NCI-H128 (cell line): Measurements from ENCODE around the gene PHF14.
A peak's percentile ranks its signal among the peaks of the same experiment; 100 is the strongest.

ENCODE experiments used
- DNase-seq: peaks from one replicate; lab custom pipeline; 2025; ENCODE audit not compliant: unreplicated experiment; lab: John Stamatoyannopoulos, UW

PHF14 gene

GRCh38 chr7:11196143-11196542 lies 222.5 kb downstream of the PHF14 start:
- no peak for DNase-seq

GRCh38 chr7:11203224-11203623 lies 229.6 kb downstream of the PHF14 start:
- DNase-seq = no peak

GRCh38 chr7:11203683-11204082 lies 230.0 kb downstream of the PHF14 start:
- no peak for DNase-seq

- DNase-seq = no peak
Observed at GRCh38 chr7:11206177-11206899, 232.7 kb downstream of the PHF14 start.

GRCh38 chr7:11207565-11207964 lies 233.9 kb downstream of the PHF14 start:
- no peak for DNase-seq

GRCh38 chr7:11208883-11209465 lies 235.3 kb downstream of the PHF14 start:
- DNase-seq = no peak

GRCh38 chr7:11210374-11210773 lies 236.7 kb downstream of the PHF14 start:
- no peak for DNase-seq

GRCh38 chr7:11212080-11212711 lies 238.5 kb downstream of the PHF14 start:
- DNase-seq = peak; percentile 40

- DNase-seq = no peak
Observed at GRCh38 chr7:11212816-11213215, 239.1 kb downstream of the PHF14 start.

- DNase-seq = no peak
Observed at GRCh38 chr7:11213266-11213665, 239.6 kb downstream of the PHF14 start.

- no peak for DNase-seq
Observed at GRCh38 chr7:11216276-11216675, 242.6 kb downstream of the PHF14 start.

- DNase-seq = no peak
Observed at GRCh38 chr7:11217848-11218565, 244.3 kb downstream of the PHF14 start.
